GM23248 (cell line): ENCODE measurements around the gene DNAH11. TPM values are rescaled to one million over a fixed set of nuclear protein-coding genes. Genes with fewer than 3 reads are reported as not detected.

Experiments
- DNase-seq: peaks from one replicate; pipeline ENCODE4 v3.0.0-alpha.2; 2015
- H2AFZ ChIP-seq: fragments of 200-600 bp; sonication (generic); 2 replicates; pipeline ENCODE4 v1.6.1; 2016; ENCODE audit warnings: antibody characterized with exemption
- H3F3A ChIP-seq: fragments of 200-600 bp; sonication (generic); 2 replicates; pipeline ENCODE4 v1.6.1; 2016; ENCODE audit warnings: mild to moderate bottlenecking, antibody characterized with exemption, mixed run types; ENCODE audit not compliant: insufficient read depth
- H3K27ac ChIP-seq: fragments of 200-600 bp; sonication (generic); 2 replicates; pipeline ENCODE4 v1.5.1; 2016; ENCODE audit warnings: mild to moderate bottlenecking
- H3K27me3 ChIP-seq: fragments of 200-600 bp; sonication (generic); replicated peaks from 2 replicates; pipeline ENCODE4 v1.6.1; 2016; ENCODE audit warnings: mild to moderate bottlenecking; ENCODE audit not compliant: insufficient read depth
- H3K36me3 ChIP-seq: fragments of 200-600 bp; sonication (generic); 2 replicates; pipeline ENCODE4 v1.6.1; 2016; ENCODE audit warnings: low read depth, mild to moderate bottlenecking
- H3K4me1 ChIP-seq: fragments of 200-600 bp; sonication (generic); 2 replicates; pipeline ENCODE4 v1.6.1; 2016; ENCODE audit warnings: mild to moderate bottlenecking; ENCODE audit not compliant: insufficient read depth
- H3K4me2 ChIP-seq: fragments of 200-600 bp; sonication (generic); one replicate; pipeline ENCODE4 v1.6.1; 2016; ENCODE audit warnings: mild to moderate bottlenecking; ENCODE audit not compliant: unreplicated experiment
- H3K4me3 ChIP-seq: fragments of 200-600 bp; sonication (generic); 2 replicates; pipeline ENCODE4 v1.5.1; 2016; ENCODE audit warnings: mild to moderate bottlenecking
- H3K79me2 ChIP-seq: fragments of 200-600 bp; sonication (generic); 2 replicates; pipeline ENCODE4 v1.6.1; 2016; ENCODE audit warnings: mild to moderate bottlenecking; ENCODE audit not compliant: insufficient read depth
- H3K9ac ChIP-seq: fragments of 200-600 bp; sonication (generic); 2 replicates; pipeline ENCODE4 v1.6.1; 2016; ENCODE audit warnings: mild to moderate bottlenecking
- H3K9me2 ChIP-seq: fragments of 200-600 bp; sonication (generic); 2 replicates; pipeline ENCODE4 v1.6.1; 2016; ENCODE audit warnings: mixed run types, mild to moderate bottlenecking, moderate library complexity; ENCODE audit not compliant: insufficient read depth
- H3K9me3 ChIP-seq: fragments of 200-600 bp; sonication (generic); one replicate; pipeline ENCODE4 v1.6.1; 2017; ENCODE audit warnings: low read depth
- H4K20me1 ChIP-seq: fragments of 200-600 bp; sonication (generic); 2 replicates; pipeline ENCODE4 v1.6.0; 2016; ENCODE audit not compliant: insufficient read depth
- EZH2 ChIP-seq: fragments of 200-600 bp; sonication (generic); IDR thresholded peaks from 2 replicates; pipeline ENCODE4 v1.6.1; 2018; ENCODE audit warnings: antibody characterized with exemption, mild to moderate bottlenecking; ENCODE audit not compliant: insufficient read depth, poor library complexity, severe bottlenecking
- EZH2phosphoT487 ChIP-seq: fragments of 200-600 bp; sonication (generic); IDR thresholded peaks from 2 replicates; pipeline ENCODE4 v1.6.1; 2018; ENCODE audit warnings: antibody characterized with exemption, moderate library complexity, mild to moderate bottlenecking, low read depth; ENCODE audit not compliant: insufficient read depth
- WGBS, 2 experiments: methylation state at CpG; one replicate each; pipeline ENCODE4 v1.1.6; 2015 to 2017; ENCODE audit warnings: low lambda C conversion rate in 2 of 2, low coverage in 1 of 2; ENCODE audit errors: missing lambda C conversion rate in 2 of 2; 5-methylcytosine and 5-hydroxymethylcytosine counted together
- in situ Hi-C: fragments of 300-500 bp; cut with MboI; formaldehyde crosslinking; loops from 2 replicates; pipeline ENCODE4 v1.15.0; 2020
- polyA plus RNA-seq: library from polyadenylated mRNA; unstranded; fragments of >200 nt; fragmentation: Nextera tagmentation; extraction: Ambion mirVana; gene quantifications from 2 replicates; pipeline ENCODE4 v1.2.1, GENCODE V29; 2016
- total RNA-seq: library from RNA; depleted of rRNA; stranded (reverse); fragments of >200 nt; shearing (Covaris generic); gene quantifications from 2 replicates; pipeline ENCODE4 v1.2.3, GENCODE V29; 2014

The DNAH11 gene
- total and polyA plus RNA-seq, 2 experiments from 2014 or later, result 0.91 to 3.1 TPM

GRCh38 chr7:21579341-21580072, 36.7 kb downstream of the DNAH11 start:
- peak; percentile 17 for DNase-seq
- Histone ChIP-seq H3K36me3 (no peaks in the 10 kb centered on the region), H3K27ac (no peak overlapping the region), H3K79me2 (no peaks in the 10 kb centered on the region), H3K4me1 (peaks cover 9% of the 10 kb centered on the region; the same call in 1 of the 2 replicates), H3K9me2 (no peaks in the 10 kb centered on the region), H3K4me3 (no peak overlapping the region), H3F3A (no peaks in the 10 kb centered on the region), H3K27me3 (no peaks in the 10 kb centered on the region), H3K4me2 (peak overlapping the region; percentile 21), H3K9me3 (no peaks in the 10 kb centered on the region), H4K20me1 (no peaks in the 10 kb centered on the region; the same call in 1 of the 2 replicates), H3K9ac (no peak overlapping the region), H2AFZ (peak overlapping the region; percentile 20; the same call in 1 of the 2 replicates)
- 15 to 23% methylated on average over 4 of the region's 4 CpGs for WGBS, 2 experiments
- no peak for TF ChIP-seq EZH2phosphoT487
- TF ChIP-seq EZH2, result no peak
- in situ Hi-C loops, result no loop called here

- DNase-seq, result peak; percentile 72
- Histone ChIP-seq H3K4me1 (peaks cover 9% of the 10 kb centered on the region; the same call in 1 of the 2 replicates), H3K9me2 (no peaks in the 10 kb centered on the region), H3K4me3 (no peak overlapping the region), H3K9me3 (no peaks in the 10 kb centered on the region), H3K79me2 (no peaks in the 10 kb centered on the region), H3K27ac (no peak overlapping the region), H4K20me1 (no peaks in the 10 kb centered on the region; the same call in 1 of the 2 replicates), H3F3A (no peaks in the 10 kb centered on the region), H3K36me3 (no peaks in the 10 kb centered on the region), H3K9ac (no peak overlapping the region), H3K27me3 (no peaks in the 10 kb centered on the region), H2AFZ (peak overlapping the region; percentile 20; the same call in 1 of the 2 replicates), H3K4me2 (peak overlapping the region; percentile 21)
- 6 to 10% methylated on average over 4 of the region's 4 CpGs for WGBS, 2 experiments
- TF ChIP-seq EZH2 (no peak), EZH2phosphoT487 (no peak)
- in situ Hi-C loops, result no loop called here
Observed at GRCh38 chr7:21580073-21580521, 37.3 kb downstream of the DNAH11 start.

GRCh38 chr7:21585070-21585724, 42.4 kb downstream of the DNAH11 start:
- Histone ChIP-seq H3K4me3 (no peak overlapping the region), H3K9me3 (no peaks in the 10 kb centered on the region), H3K27me3 (no peaks in the 10 kb centered on the region), H2AFZ (no peak overlapping the region), H3K4me1 (peaks cover 5% of the 10 kb centered on the region; the same call in 1 of the 2 replicates), H3K9ac (no peak overlapping the region), H3F3A (no peaks in the 10 kb centered on the region), H4K20me1 (no peaks in the 10 kb centered on the region; the same call in 1 of the 2 replicates), H3K27ac (no peak overlapping the region), H3K79me2 (no peaks in the 10 kb centered on the region), H3K36me3 (no peaks in the 10 kb centered on the region), H3K4me2 (no peak overlapping the region), H3K9me2 (no peaks in the 10 kb centered on the region)
- no peak for DNase-seq
- WGBS, 2 experiments, result 31 to 40% methylated on average over 6 of the region's 6 CpGs
- in situ Hi-C loops, result no loop called here
- no peak for TF ChIP-seq EZH2phosphoT487
- TF ChIP-seq EZH2, result no peak

- Histone ChIP-seq H3F3A (no peaks in the 10 kb centered on the region), H3K27ac (no peak overlapping the region), H3K9ac (no peak overlapping the region), H3K4me3 (no peak overlapping the region), H4K20me1 (no peaks in the 10 kb centered on the region; the same call in 1 of the 2 replicates), H2AFZ (no peak overlapping the region), H3K79me2 (no peaks in the 10 kb centered on the region), H3K4me2 (no peak overlapping the region), H3K27me3 (no peaks in the 10 kb centered on the region), H3K9me2 (no peaks in the 10 kb centered on the region), H3K36me3 (no peaks in the 10 kb centered on the region), H3K4me1 (no peaks in the 10 kb centered on the region), H3K9me3 (no peaks in the 10 kb centered on the region)
- in situ Hi-C loops, result no loop called here
- TF ChIP-seq EZH2, result no peak
- no peak for TF ChIP-seq EZH2phosphoT487
- no peak for DNase-seq
- WGBS, 2 experiments, result 27 to 33% methylated on average over 4 of the region's 4 CpGs
Observed at GRCh38 chr7:21587139-21587784, 44.4 kb downstream of the DNAH11 start.
